Measurements from ENCODE around the gene STYX. TPM values are rescaled to one million over a fixed set of nuclear protein-coding genes. Genes with fewer than 3 reads are reported as not detected.

The STYX gene
- total and polyA plus RNA-seq, 2 experiments from 2014 or later = 23.3 to 40.2 TPM

DNA sequence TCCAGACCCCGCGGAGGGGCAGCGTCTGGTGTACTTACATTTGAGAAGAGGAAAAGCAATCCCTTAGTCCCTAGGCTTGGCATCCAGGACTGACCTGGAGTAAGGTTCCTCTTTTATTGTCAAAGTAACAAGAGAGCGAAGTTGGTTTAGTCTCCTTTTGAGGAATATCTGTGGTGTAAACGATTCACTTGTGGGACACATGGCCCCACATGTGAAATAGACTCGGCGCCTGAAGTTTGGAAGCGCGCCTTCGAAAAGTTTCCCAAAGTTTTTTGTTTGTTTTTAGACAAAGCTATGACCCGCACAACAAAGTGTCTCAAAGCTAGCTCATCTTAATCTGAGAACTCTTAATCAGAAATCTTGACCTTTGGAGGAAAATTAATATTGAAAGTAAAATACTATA, 744 bp downstream of the STYX start:
- H3K27ac ChIP-seq (ENCODE audit: low read depth) = peak overlapping the region; percentile 89
- peak overlapping the region; percentile 82 for H3K4me2 ChIP-seq
- H2AFZ ChIP-seq = peak overlapping the region; percentile 64; the same call in 1 of the 2 replicates
- no peaks in the 10 kb centered on the region; the same call in 1 of the 2 replicates for H3F3A ChIP-seq (replicated peaks; ENCODE audit: low read depth)
- H3K27ac Mint-ChIP-seq = peak overlapping the region; percentile 98
- H4K20me1 ChIP-seq (replicated peaks; ENCODE audit: insufficient read depth) = peaks cover 2% of the 10 kb centered on the region; the same call in 1 of the 2 replicates
- H3K36me3 ChIP-seq (ENCODE audit: insufficient read depth) = no peaks in the 10 kb centered on the region
- H3K4me1 ChIP-seq (ENCODE audit: insufficient read depth) = peaks cover 22% of the 10 kb centered on the region
- peaks cover 55% of the 10 kb centered on the region for H3K36me3 Mint-ChIP-seq (ENCODE audit: low read depth)
- peaks cover 55% of the 10 kb centered on the region for H3K79me2 ChIP-seq (replicated peaks; ENCODE audit: insufficient read depth)
- H3K27me3 Mint-ChIP-seq (ENCODE audit: insufficient read depth, low read depth, poor library complexity) = peaks cover 7% of the 10 kb centered on the region
- no peaks in the 10 kb centered on the region for H3K27me3 ChIP-seq (ENCODE audit: insufficient read depth)
- no peak for DNase-seq (ENCODE audit: low spot score)
- H3K9me2 ChIP-seq (ENCODE audit: insufficient read depth) = no peaks in the 10 kb centered on the region
- TF ChIP-seq EZH2 (IDR thresholded peaks at IDR 0.05; ENCODE audit: low read depth, unreplicated experiment) (no peak), STAT1 (IDR thresholded peaks at IDR 0.05; ENCODE audit: unreplicated experiment) (no peak), CREB1 (CRISPR knock-in tag; IDR thresholded peaks at IDR 0.05; ENCODE audit: low read depth) (no peak), NANOG (IDR thresholded peaks at IDR 0.05; ENCODE audit: borderline replicate concordance) (no peak), ZNF114 (CRISPR knock-in tag; IDR thresholded peaks at IDR 0.05) (no peak), JUNB (IDR thresholded peaks at IDR 0.05; ENCODE audit: unreplicated experiment) (no peak), EZH2phosphoT487 (IDR thresholded peaks at IDR 0.05; ENCODE audit: unreplicated experiment) (no peak), ZNF331 (CRISPR knock-in tag; IDR thresholded peaks at IDR 0.05; ENCODE audit: low read depth) (no peak), POLR2AphosphoS5 (IDR thresholded peaks at IDR 0.05; ENCODE audit: low read depth) (no peak)
- TF ChIP-seq, protein P1, sequence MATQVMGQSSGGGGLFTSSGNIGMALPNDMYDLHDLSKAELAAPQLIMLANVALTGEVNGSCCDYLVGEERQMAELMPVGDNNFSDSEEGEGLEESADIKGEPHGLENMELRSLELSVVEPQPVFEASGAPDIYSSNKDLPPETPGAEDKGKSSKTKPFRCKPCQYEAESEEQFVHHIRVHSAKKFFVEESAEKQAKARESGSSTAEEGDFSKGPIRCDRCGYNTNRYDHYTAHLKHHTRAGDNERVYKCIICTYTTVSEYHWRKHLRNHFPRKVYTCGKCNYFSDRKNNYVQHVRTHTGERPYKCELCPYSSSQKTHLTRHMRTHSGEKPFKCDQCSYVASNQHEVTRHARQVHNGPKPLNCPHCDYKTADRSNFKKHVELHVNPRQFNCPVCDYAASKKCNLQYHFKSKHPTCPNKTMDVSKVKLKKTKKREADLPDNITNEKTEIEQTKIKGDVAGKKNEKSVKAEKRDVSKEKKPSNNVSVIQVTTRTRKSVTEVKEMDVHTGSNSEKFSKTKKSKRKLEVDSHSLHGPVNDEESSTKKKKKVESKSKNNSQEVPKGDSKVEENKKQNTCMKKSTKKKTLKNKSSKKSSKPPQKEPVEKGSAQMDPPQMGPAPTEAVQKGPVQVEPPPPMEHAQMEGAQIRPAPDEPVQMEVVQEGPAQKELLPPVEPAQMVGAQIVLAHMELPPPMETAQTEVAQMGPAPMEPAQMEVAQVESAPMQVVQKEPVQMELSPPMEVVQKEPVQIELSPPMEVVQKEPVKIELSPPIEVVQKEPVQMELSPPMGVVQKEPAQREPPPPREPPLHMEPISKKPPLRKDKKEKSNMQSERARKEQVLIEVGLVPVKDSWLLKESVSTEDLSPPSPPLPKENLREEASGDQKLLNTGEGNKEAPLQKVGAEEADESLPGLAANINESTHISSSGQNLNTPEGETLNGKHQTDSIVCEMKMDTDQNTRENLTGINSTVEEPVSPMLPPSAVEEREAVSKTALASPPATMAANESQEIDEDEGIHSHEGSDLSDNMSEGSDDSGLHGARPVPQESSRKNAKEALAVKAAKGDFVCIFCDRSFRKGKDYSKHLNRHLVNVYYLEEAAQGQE (IDR thresholded peaks at IDR 0.05; ENCODE audit: unreplicated experiment) = no peak
- TF ChIP-seq, protein P2, sequence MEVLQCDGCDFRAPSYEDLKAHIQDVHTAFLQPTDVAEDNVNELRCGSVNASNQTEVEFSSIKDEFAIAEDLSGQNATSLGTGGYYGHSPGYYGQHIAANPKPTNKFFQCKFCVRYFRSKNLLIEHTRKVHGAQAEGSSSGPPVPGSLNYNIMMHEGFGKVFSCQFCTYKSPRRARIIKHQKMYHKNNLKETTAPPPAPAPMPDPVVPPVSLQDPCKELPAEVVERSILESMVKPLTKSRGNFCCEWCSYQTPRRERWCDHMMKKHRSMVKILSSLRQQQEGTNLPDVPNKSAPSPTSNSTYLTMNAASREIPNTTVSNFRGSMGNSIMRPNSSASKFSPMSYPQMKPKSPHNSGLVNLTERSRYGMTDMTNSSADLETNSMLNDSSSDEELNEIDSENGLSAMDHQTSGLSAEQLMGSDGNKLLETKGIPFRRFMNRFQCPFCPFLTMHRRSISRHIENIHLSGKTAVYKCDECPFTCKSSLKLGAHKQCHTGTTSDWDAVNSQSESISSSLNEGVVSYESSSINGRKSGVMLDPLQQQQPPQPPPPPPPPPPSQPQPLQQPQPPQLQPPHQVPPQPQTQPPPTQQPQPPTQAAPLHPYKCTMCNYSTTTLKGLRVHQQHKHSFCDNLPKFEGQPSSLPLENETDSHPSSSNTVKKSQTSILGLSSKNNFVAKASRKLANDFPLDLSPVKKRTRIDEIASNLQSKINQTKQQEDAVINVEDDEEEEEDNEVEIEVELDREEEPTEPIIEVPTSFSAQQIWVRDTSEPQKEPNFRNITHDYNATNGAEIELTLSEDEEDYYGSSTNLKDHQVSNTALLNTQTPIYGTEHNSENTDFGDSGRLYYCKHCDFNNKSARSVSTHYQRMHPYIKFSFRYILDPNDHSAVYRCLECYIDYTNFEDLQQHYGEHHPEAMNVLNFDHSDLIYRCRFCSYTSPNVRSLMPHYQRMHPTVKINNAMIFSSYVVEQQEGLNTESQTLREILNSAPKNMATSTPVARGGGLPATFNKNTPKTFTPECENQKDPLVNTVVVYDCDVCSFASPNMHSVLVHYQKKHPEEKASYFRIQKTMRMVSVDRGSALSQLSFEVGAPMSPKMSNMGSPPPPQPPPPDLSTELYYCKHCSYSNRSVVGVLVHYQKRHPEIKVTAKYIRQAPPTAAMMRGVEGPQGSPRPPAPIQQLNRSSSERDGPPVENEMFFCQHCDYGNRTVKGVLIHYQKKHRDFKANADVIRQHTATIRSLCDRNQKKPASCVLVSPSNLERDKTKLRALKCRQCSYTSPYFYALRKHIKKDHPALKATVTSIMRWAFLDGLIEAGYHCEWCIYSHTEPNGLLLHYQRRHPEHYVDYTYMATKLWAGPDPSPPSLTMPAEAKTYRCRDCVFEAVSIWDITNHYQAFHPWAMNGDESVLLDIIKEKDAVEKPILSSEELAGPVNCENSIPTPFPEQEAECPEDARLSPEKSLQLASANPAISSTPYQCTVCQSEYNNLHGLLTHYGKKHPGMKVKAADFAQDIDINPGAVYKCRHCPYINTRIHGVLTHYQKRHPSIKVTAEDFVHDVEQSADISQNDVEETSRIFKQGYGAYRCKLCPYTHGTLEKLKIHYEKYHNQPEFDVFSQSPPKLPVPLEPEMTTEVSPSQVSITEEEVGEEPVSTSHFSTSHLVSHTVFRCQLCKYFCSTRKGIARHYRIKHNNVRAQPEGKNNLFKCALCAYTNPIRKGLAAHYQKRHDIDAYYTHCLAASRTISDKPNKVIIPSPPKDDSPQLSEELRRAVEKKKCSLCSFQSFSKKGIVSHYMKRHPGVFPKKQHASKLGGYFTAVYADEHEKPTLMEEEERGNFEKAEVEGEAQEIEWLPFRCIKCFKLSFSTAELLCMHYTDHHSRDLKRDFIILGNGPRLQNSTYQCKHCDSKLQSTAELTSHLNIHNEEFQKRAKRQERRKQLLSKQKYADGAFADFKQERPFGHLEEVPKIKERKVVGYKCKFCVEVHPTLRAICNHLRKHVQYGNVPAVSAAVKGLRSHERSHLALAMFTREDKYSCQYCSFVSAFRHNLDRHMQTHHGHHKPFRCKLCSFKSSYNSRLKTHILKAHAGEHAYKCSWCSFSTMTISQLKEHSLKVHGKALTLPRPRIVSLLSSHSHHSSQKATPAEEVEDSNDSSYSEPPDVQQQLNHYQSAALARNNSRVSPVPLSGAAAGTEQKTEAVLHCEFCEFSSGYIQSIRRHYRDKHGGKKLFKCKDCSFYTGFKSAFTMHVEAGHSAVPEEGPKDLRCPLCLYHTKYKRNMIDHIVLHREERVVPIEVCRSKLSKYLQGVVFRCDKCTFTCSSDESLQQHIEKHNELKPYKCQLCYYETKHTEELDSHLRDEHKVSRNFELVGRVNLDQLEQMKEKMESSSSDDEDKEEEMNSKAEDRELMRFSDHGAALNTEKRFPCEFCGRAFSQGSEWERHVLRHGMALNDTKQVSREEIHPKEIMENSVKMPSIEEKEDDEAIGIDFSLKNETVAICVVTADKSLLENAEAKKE (CRISPR knock-in tag; IDR thresholded peaks at IDR 0.05) = no peak
- no peak for ATAC-seq
- H3K4me1 Mint-ChIP-seq = peaks cover 34% of the 10 kb centered on the region
- peak overlapping the region; percentile 98 for H3K4me3 Mint-ChIP-seq
- peak overlapping the region; percentile 94 for H3K4me3 ChIP-seq
- no peaks in the 10 kb centered on the region for H3K9me3 Mint-ChIP-seq

Measured in GM23338 (cell line).